HepG2 (cell line): ENCODE measurements around the gene BOLA2B. TPM values are rescaled to one million over a fixed set of nuclear protein-coding genes. Genes with fewer than 3 reads are reported as not detected.

Experiments used
- ATAD3A ChIP-seq: sonication (generic); formaldehyde crosslinking; IDR thresholded peaks from 2 replicates; pipeline ENCODE4 v1.4.0; 2020; ENCODE audit warnings: missing genetic modification reagents
- ATF7 ChIP-seq, 2 experiments: fragments of 450-650 bp in 1 of 2; sonication (generic) in 1 of 2; formaldehyde crosslinking in 1 of 2; IDR thresholded peaks; 2 replicates each; pipeline versions ENCODE4 v1.4.0 to v1.6.1; 2016 to 2020; ENCODE audit warnings: antibody characterized with exemption in 1 of 2, mild to moderate bottlenecking in 1 of 2, missing genetic modification reagents in 1 of 2
- GATAD2A ChIP-seq: IDR thresholded peaks from 2 replicates; pipeline ENCODE4 v1.6.1; 2016
- HMG20A ChIP-seq: IDR thresholded peaks from 2 replicates; pipeline ENCODE4 v1.6.1; 2016; ENCODE audit warnings: borderline replicate concordance
- HOXA5 ChIP-seq: sonication (generic); formaldehyde crosslinking; IDR thresholded peaks from 2 replicates; pipeline ENCODE4 v1.4.0; 2020; ENCODE audit warnings: missing genetic modification reagents
- KAT8 ChIP-seq: IDR thresholded peaks from 2 replicates; pipeline ENCODE4 v1.6.1; 2016; ENCODE audit warnings: missing genetic modification reagents, missing compliant biosample characterization
- MAFG ChIP-seq: sonication (generic); formaldehyde crosslinking; IDR thresholded peaks from 2 replicates; pipeline ENCODE4 v1.5.1; 2020; ENCODE audit warnings: mild to moderate bottlenecking, missing genetic modification reagents
- MZF1 ChIP-seq: sonication (generic); formaldehyde crosslinking; IDR thresholded peaks from 2 replicates; pipeline ENCODE4 v1.8.1; 2023; ENCODE audit warnings: mild to moderate bottlenecking, missing genetic modification reagents, borderline replicate concordance
- PHF8 ChIP-seq: sonication (generic); formaldehyde crosslinking; IDR thresholded peaks from 2 replicates; pipeline ENCODE4 v1.5.0; 2020; ENCODE audit warnings: missing genetic modification reagents
- PPARG ChIP-seq: conservative IDR thresholded peaks from 2 replicates; pipeline ENCODE4 v1.6.1; 2016; ENCODE audit warnings: missing biosample characterization, missing genetic modification reagents
- RBFOX2 ChIP-seq: fragments of 200-400 bp; formaldehyde crosslinking; IDR thresholded peaks from 2 replicates; pipeline ENCODE4 v1.6.1; 2017; ENCODE audit warnings: low read depth, mild to moderate bottlenecking, low read length
- SAP130 ChIP-seq: IDR thresholded peaks from 2 replicates; pipeline ENCODE4 v1.6.1; 2016; ENCODE audit warnings: low read depth
- SP5 ChIP-seq: IDR thresholded peaks from 2 replicates; pipeline ENCODE4 v1.6.1; 2016; ENCODE audit warnings: low read depth, borderline replicate concordance
- SPEN ChIP-seq: sonication (generic); formaldehyde crosslinking; IDR thresholded peaks from 2 replicates; pipeline ENCODE4 v1.5.1; 2020; ENCODE audit warnings: low read depth, mild to moderate bottlenecking, missing genetic modification reagents
- SRY ChIP-seq: sonication (generic); formaldehyde crosslinking; IDR thresholded peaks from 2 replicates; pipeline ENCODE4 v1.8.0; 2022; ENCODE audit warnings: mild to moderate bottlenecking, missing genetic modification reagents
- TFDP2 ChIP-seq: sonication (generic); formaldehyde crosslinking; IDR thresholded peaks from 2 replicates; pipeline ENCODE4 v1.4.0; 2020; ENCODE audit warnings: missing genetic modification reagents
- TGIF2 ChIP-seq: IDR thresholded peaks from 2 replicates; pipeline ENCODE4 v1.6.1; 2016; ENCODE audit warnings: control low read depth, missing compliant biosample characterization
- ZMAT3 ChIP-seq: sonication (generic); formaldehyde crosslinking; conservative IDR thresholded peaks from 2 replicates; pipeline ENCODE4 v1.7.0; 2021; ENCODE audit warnings: missing genetic modification reagents
- ZNF224 ChIP-seq: sonication (generic); formaldehyde crosslinking; IDR thresholded peaks from 2 replicates; pipeline ENCODE4 v1.5.0; 2020; ENCODE audit warnings: mild to moderate bottlenecking, missing genetic modification reagents
- ZNF274 ChIP-seq: sonication (generic); formaldehyde crosslinking; IDR thresholded peaks from 2 replicates; pipeline ENCODE4 v1.5.1; 2020; ENCODE audit warnings: mild to moderate bottlenecking, missing genetic modification reagents
- ZNF496 ChIP-seq: sonication (generic); formaldehyde crosslinking; IDR thresholded peaks from 2 replicates; pipeline ENCODE4 v1.8.1; 2023; ENCODE audit warnings: mild to moderate bottlenecking, moderate library complexity, missing genetic modification reagents; ENCODE audit not compliant: insufficient replicate concordance
- ZNF574 ChIP-seq: sonication (generic); formaldehyde crosslinking; IDR thresholded peaks from 2 replicates; pipeline ENCODE4 v1.4.0; 2020; ENCODE audit warnings: missing genetic modification reagents
- ZNF678 ChIP-seq: sonication (generic); formaldehyde crosslinking; IDR thresholded peaks from 2 replicates; pipeline ENCODE4 v1.4.0; 2020; ENCODE audit warnings: mild to moderate bottlenecking, missing genetic modification reagents
- ZNF691 ChIP-seq: sonication (generic); formaldehyde crosslinking; IDR thresholded peaks from 2 replicates; pipeline ENCODE4 v1.4.0; 2020; ENCODE audit warnings: missing genetic modification reagents, low read depth, mild to moderate bottlenecking, borderline replicate concordance
- ZNF75D ChIP-seq: sonication (generic); formaldehyde crosslinking; IDR thresholded peaks from 2 replicates; pipeline ENCODE4 v1.8.1; 2023; ENCODE audit warnings: missing genetic modification reagents, mild to moderate bottlenecking, borderline replicate concordance
- ZNF839 ChIP-seq: sonication (generic); formaldehyde crosslinking; IDR thresholded peaks from 2 replicates; pipeline ENCODE4 v1.4.0; 2020; ENCODE audit warnings: missing genetic modification reagents, mild to moderate bottlenecking, borderline replicate concordance
- ZSCAN25 ChIP-seq: sonication (generic); formaldehyde crosslinking; IDR thresholded peaks from 2 replicates; pipeline ENCODE4 v1.8.0; 2022; ENCODE audit warnings: mild to moderate bottlenecking, missing genetic modification reagents
- polyA plus RNA-seq, 8 experiments: library from polyadenylated mRNA; depleted of rRNA in 3 of 8; stranded (reverse) in 7 of 8; unstranded in 1 of 8; fragments of >200 nt; fragmentation: Illumina TruSeq in 4 of 8; extraction: Trizol in 4 of 8; gene quantifications; 2 replicates each; pipeline versions ENCODE4 v1.2.1 to v1.2.3, GENCODE V29; 2011 to 2016; ENCODE audit warnings: low read depth in 4 of 8, missing spikeins in 1 of 8, mixed read lengths in 1 of 8; ENCODE audit not compliant: insufficient read depth in 1 of 8
- total RNA-seq, 5 experiments: library from RNA; depleted of rRNA; stranded (reverse); fragments of >200 nt; fragmentation: Illumina TruSeq; extraction: Trizol; gene quantifications; 2 replicates each; pipeline ENCODE4 v1.2.3, GENCODE V29; 2016; ENCODE audit warnings: low read depth in 1 of 5

The BOLA2B gene
- total and polyA plus RNA-seq, 2 of the 13 experiments (the other 11 are each of a cell fraction or from before 2014, with no cell fraction given) = 63.8 to 295 TPM

- TF ChIP-seq ZSCAN25 (peak; percentile 62; the same call in 1 of the 2 replicates), ZNF691 (peak; percentile 45; the same call in 1 of the 2 replicates), SRY (CRISPR knock-in tag) (no peak), PHF8 (CRISPR knock-in tag) (peak; percentile 84), HOXA5 (CRISPR knock-in tag) (0 out of 2 replicates have a peak, but pooled peaks have one; percentile 64), ZNF274 (CRISPR knock-in tag) (no peak), ZNF75D (CRISPR knock-in tag) (no peak), TFDP2 (CRISPR knock-in tag) (peak; percentile 53; the same call in 1 of the 2 replicates), HMG20A (CRISPR knock-in tag) (no peak), TGIF2 (CRISPR knock-in tag) (0 out of 2 replicates have a peak, but pooled peaks have one; percentile 48), ATF7 (IDR thresholded peaks at IDR 0.05) (no peak), ATF7 (CRISPR knock-in tag; IDR thresholded peaks at IDR 0.05) (no peak), SP5 (CRISPR knock-in tag) (peak; percentile 65), SAP130 (CRISPR knock-in tag) (peak; percentile 62; the same call in 1 of the 2 replicates), ZNF496 (no peak), ZNF574 (CRISPR knock-in tag) (peak; percentile 21; the same call in 1 of the 2 replicates), RBFOX2 (peak; percentile 85), KAT8 (CRISPR knock-in tag) (peak; percentile 65; the same call in 1 of the 2 replicates), ZNF224 (no peak), SPEN (peak; percentile 29; the same call in 1 of the 2 replicates), PPARG (0 out of 2 replicates have a peak, but pooled peaks have one; percentile 21), ATAD3A (CRISPR knock-in tag) (no peak), MZF1 (CRISPR knock-in tag) (no peak), ZNF678 (CRISPR knock-in tag) (0 out of 2 replicates have a peak, but pooled peaks have one; percentile 27), MAFG (CRISPR knock-in tag) (no peak), ZNF839 (no peak), ZMAT3 (peak; percentile 77; the same call in 1 of the 2 replicates), GATAD2A (no peak)
Measured at GRCh38 chr16:30183233-30184095, 10.0 kb downstream of the BOLA2B start, which contains the start of gene CORO1A (continued).
